Epithelial cell of esophagus (primary cell): ENCODE data around the gene PLXDC1.
A peak's percentile ranks its signal among the peaks of the same experiment; 100 is the strongest.

Experiments used
- DNase-seq: peaks from one replicate; pipeline ENCODE4 v3.0.0; 2010; ENCODE audit warnings: low read depth
- H3K4me3 ChIP-seq: 2 replicates; pipeline ENCODE4 v1.5.1; 2011; ENCODE audit warnings: mild to moderate bottlenecking, low read length, control low read depth
- CTCF ChIP-seq: IDR thresholded peaks from 2 replicates; pipeline ENCODE4 v1.5.1; 2011; ENCODE audit warnings: low read depth, mild to moderate bottlenecking, low read length, control low read depth, inconsistent platforms; ENCODE audit not compliant: insufficient read depth; ENCODE audit errors: missing control alignments

PLXDC1 gene

GRCh38 chr17:39181303-39181702, 29.9 kb upstream of the PLXDC1 start:
- no peak overlapping the region for H3K4me3 ChIP-seq
- TF ChIP-seq CTCF, result no peak
- DNase-seq, result no peak

DNA sequence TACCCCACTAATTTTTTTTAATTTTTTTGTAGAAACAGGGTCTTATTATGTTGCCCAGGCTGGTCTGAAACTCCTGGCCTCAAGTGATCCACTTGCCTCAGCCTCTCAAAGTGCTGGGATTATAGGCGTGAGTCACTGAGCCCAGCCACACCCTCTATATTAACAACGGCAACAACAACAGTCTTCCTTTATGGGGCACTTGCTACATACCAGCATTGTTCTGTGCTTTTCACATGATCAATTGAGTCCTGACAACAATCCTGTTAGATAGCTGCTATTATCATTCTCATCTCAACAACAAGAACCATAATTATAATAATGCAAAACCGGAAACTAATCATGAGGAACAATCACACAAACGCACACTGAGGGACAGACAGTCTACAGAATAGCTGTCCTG, 27.1 kb upstream of the PLXDC1 start:
- peak; percentile 73 for DNase-seq
- no peak overlapping the region for H3K4me3 ChIP-seq
- TF ChIP-seq CTCF, result no peak

DNA sequence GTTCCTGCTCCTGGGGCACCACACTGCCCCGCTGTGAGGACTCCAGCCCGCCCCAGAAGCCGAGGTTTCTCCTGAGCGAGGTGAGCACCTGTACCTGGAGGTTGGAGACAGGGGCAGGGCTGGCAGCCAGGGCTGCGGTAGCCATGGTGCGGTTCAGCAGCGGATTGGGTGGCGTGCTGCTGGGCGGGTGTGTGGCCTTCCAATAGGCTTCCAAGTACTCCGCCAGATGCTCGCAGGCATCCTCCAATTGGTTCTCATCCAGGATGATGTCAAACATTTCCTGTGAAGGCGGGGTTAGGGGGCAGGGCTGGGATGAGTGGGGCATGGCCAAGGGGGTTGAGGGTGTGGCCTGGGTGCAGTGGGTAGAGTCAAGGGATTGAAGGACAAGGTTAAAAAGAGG, 25.8 kb upstream of the PLXDC1 start:
- no peak overlapping the region for H3K4me3 ChIP-seq
- no peak for TF ChIP-seq CTCF
- no peak for DNase-seq

- no peak for DNase-seq
- no peak overlapping the region for H3K4me3 ChIP-seq
- TF ChIP-seq CTCF, result no peak
These were observed 24.3 kb upstream of the PLXDC1 start for GRCh38 chr17:39175695-39176093.

DNA sequence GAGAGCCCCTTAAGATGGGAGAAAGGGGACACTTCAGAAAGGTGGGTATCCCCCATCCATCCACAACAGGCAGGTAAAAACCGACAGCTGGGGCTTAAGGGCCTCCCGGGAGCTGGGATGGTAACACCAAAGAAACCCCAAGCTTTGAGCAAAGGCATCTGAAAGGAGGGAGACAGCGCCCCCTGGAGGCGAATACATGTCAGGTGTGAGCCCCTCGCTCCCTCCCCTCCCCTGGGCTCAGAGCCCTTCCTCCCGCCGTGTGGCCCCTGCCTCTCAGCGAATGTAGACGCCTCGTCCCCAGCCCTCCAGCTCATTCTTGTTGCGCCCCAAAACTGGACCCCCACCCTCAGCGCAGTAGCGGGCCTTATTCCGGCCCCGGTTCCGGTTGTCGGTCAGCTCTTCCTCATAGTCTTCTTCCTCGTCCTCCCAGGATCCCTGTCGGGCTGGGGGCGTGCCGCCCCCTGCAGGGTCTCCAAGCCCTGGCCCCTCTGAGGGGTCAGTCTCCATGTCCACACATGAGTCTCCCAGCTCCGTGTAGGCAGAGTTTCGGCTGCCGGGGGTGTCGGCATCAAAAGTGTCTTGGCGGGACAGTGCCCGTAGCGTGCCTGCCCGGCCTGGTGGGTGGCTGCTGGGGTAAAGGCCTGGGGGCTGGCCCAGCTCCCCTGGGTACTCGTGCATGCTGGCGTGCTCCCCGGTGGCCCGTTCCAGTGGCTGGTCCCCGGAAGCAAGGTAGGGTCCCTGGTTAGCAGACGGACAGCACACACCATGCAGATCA, 23.7 kb upstream of the PLXDC1 start:
- peak; percentile 70 for DNase-seq
- TF ChIP-seq CTCF, result peak; percentile 85
- H3K4me3 ChIP-seq, result no peak overlapping the region

DNA sequence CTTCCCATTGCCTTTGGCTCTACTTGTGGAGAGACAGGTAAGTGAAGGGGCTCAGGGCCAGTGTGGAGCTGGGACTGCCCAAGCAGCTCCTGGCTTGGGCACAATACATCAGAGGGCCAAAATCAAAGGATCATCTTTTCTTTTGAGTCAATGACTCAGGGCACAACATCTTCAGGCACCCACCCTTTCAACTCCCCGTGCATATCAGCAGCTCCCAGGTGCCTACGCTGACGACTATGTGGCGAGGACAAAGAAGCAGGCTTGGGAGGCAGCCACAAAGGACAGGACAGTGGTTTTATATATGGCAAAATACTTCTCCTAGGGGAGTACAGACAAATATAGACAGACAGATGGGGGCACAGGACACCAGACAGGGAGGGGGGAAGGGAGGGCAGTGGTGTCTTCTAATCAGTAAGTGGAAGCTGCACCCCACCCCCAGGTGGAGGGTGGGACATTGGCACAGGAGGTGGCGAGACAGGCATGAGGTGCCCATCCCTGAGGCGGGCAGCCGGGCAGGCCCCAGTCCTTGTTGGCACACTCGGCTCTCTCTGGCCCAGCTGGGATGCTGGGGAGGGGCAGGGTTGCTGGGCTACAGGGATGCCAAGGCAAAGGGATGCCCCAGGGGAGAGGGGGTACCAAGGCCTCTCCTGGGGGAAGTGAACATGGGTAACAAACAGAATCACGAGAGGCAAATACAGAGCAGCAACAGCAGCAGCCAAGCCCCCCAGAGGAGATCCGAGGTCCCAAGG, 22.3 kb upstream of the PLXDC1 start:
- no peak overlapping the region for H3K4me3 ChIP-seq
- TF ChIP-seq CTCF, result no peak
- DNase-seq, result no peak
